Keratinocyte (primary cell): Measurements from ENCODE around the gene TMA7B.

ENCODE experiments used
- EZH2 ChIP-seq: IDR thresholded peaks from one replicate; pipeline ENCODE4 v1.6.1; 2012; ENCODE audit warnings: inconsistent platforms, mild to moderate bottlenecking, low read length, moderate library complexity
- TF ChIP-seq, protein P1 (sequence below), 3 experiments: IDR thresholded peaks in 1 of 3; conservative IDR thresholded peaks in 1 of 3; optimal IDR thresholded peaks in 1 of 3; 2 replicates in 2 of 3; 3 replicates in 1 of 3; pipeline versions ENCODE3 to v1.5.1; 2011; ENCODE audit warnings: low read length in 3 of 3, mild to moderate bottlenecking in 3 of 3, moderate library complexity in 2 of 3, control low read depth in 1 of 3, inconsistent platforms in 1 of 3; ENCODE audit not compliant: insufficient read depth in 2 of 3; ENCODE audit errors: extremely low read depth in 1 of 3

DNA sequence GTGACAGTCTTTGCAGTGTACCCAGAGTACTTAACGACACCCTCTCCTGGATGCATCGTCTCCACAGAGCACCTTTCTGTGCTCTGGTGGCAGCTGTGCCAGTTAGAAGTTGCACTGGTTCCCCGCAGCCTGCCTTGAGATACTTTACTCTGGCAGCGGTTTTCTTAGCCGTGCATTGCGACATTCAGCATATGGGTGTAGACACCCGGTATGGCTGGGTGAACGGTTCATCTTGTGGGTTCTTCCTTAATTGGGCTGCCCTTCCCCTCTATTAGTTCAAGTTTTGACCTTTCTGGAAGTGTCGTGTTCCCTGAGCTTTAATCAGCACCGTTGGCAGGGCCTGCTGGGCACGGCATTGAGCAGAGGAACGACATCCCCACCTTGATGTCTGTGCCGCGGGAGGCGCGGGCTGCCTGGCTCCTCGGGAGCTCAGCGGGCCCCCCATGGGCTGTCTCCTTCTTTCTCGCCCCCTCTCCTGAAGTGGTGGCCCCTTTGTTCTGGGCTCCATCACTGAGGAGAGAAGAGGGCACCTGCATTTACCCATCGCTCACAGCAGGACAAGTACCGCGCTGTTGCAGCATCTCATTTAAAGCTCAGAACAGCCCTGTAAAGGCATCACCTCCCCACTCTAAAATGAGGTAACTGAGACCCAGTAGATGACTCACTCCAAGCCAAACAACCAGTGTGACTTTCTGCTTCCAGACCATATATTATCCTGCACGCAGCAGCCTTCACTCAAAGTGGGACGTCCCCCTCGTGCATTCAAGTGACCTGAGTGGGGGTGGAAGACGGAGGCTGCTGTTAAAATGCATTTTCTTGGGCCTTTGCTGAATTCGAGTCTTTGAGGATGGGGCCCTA is 47.9 kb downstream of the TMA7B start:
- TF ChIP-seq, protein P1, sequence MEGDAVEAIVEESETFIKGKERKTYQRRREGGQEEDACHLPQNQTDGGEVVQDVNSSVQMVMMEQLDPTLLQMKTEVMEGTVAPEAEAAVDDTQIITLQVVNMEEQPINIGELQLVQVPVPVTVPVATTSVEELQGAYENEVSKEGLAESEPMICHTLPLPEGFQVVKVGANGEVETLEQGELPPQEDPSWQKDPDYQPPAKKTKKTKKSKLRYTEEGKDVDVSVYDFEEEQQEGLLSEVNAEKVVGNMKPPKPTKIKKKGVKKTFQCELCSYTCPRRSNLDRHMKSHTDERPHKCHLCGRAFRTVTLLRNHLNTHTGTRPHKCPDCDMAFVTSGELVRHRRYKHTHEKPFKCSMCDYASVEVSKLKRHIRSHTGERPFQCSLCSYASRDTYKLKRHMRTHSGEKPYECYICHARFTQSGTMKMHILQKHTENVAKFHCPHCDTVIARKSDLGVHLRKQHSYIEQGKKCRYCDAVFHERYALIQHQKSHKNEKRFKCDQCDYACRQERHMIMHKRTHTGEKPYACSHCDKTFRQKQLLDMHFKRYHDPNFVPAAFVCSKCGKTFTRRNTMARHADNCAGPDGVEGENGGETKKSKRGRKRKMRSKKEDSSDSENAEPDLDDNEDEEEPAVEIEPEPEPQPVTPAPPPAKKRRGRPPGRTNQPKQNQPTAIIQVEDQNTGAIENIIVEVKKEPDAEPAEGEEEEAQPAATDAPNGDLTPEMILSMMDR (optimal IDR thresholded peaks at IDR 0.05 in 1 of 3, IDR thresholded peaks at IDR 0.05 in 1 of 3, conservative IDR thresholded peaks at IDR 0.05 in 1 of 3; ENCODE audit: extremely low read depth in 1 of 3, insufficient read depth in 2 of 3, low read length in 3 of 3), result no peak
- TF ChIP-seq EZH2, result no peak
